ENCODE measurements around the gene C16orf87.
A peak's percentile ranks its signal among the peaks of the same experiment; 100 is the strongest.

The C16orf87 gene

GRCh38 chr16:46843898-46844642 lies 13.1 kb upstream of the C16orf87 start:
- no peak for DNase-seq

GRCh38 chr16:46842192-46842895 lies 11.4 kb upstream of the C16orf87 start:
- DNase-seq, result no peak

GRCh38 chr16:46839986-46840443 lies 9.0 kb upstream of the C16orf87 start:
- DNase-seq, result no peak

GRCh38 chr16:46836534-46837530 lies 5.9 kb upstream of the C16orf87 start:
- no peak for DNase-seq

- no peak for DNase-seq
Measured at GRCh38 chr16:46833460-46833800, 2.5 kb upstream of the C16orf87 start.

GRCh38 chr16:46832757-46833459 lies 1.9 kb upstream of the C16orf87 start:
- no peak for DNase-seq

- DNase-seq, result peak in 8 of 14 donors; percentile 5 to 73 (median 50)
Measured at GRCh38 chr16:46830417-46830901, 521 bp downstream of the C16orf87 start.

- no peak for DNase-seq
Measured at GRCh38 chr16:46828943-46829342, 2.0 kb downstream of the C16orf87 start.

GRCh38 chr16:46828292-46828691 lies 2.7 kb downstream of the C16orf87 start:
- DNase-seq, result no peak

- DNase-seq, result no peak
Measured at GRCh38 chr16:46826631-46827030, 4.3 kb downstream of the C16orf87 start.

GRCh38 chr16:46822270-46822669 lies 8.7 kb downstream of the C16orf87 start:
- DNase-seq, result no peak

GRCh38 chr16:46817961-46818360 lies 13.0 kb downstream of the C16orf87 start:
- no peak for DNase-seq

- no peak for DNase-seq
Measured at GRCh38 chr16:46814790-46815189, 16.2 kb downstream of the C16orf87 start.

- no peak for DNase-seq
Measured at GRCh38 chr16:46813611-46814010, 17.4 kb downstream of the C16orf87 start.

GRCh38 chr16:46812781-46813540 lies 18.0 kb downstream of the C16orf87 start:
- DNase-seq, result no peak

GRCh38 chr16:46811682-46812081 lies 19.3 kb downstream of the C16orf87 start:
- DNase-seq, result no peak

- no peak for DNase-seq
Measured at GRCh38 chr16:46808997-46809396, 22.0 kb downstream of the C16orf87 start.

GRCh38 chr16:46807336-46807735 lies 23.6 kb downstream of the C16orf87 start:
- DNase-seq, result no peak

GRCh38 chr16:46803373-46803772 lies 27.6 kb downstream of the C16orf87 start:
- DNase-seq, result no peak

GRCh38 chr16:46801428-46802049 lies 29.4 kb downstream of the C16orf87 start:
- DNase-seq, result peak in 1 of 14 donors; percentile 22

- no peak for DNase-seq
Measured at GRCh38 chr16:46800494-46800893, 30.5 kb downstream of the C16orf87 start.
